Left renal pelvis (tissue), 4 donors: ENCODE measurements around the gene LYRM9. TPM values are rescaled to one million over a fixed set of nuclear protein-coding genes. Genes with fewer than 3 reads are reported as not detected.
"Not testable (repeated sequence)": the region's sequence is repeated elsewhere in the genome, so short reads cannot be mapped to it uniquely, and the experiment has no call there.

Source experiments
- DNase-seq, 4 donors: peaks; one replicate each; pipeline ENCODE4 v3.0.0-alpha.2; 2013; ENCODE audit warnings: low read depth in 4 of 4, low spot score in 3 of 4
- polyA plus RNA-seq, 4 donors: library from polyadenylated mRNA; unstranded; fragments of 120-200 nt; gene quantifications; one replicate each; pipeline ENCODE4 v1.2.1, GENCODE V29; 2013; ENCODE audit not compliant: insufficient read length in 4 of 4

LYRM9 gene
- polyA plus RNA-seq: 10 to 100 TPM; 17.5 to 32.0 (median 21.5) TPM

GRCh38 chr17:27892866-27893769 is at the start of gene LYRM9:
Gene LYRM9, minus strand, starts transcription at chr17:27893365. Its CDS starts 10,671 bp downstream, at chr17:27882694.
- DNase-seq: peak; percentile 50 to 78 (median 74)

- DNase-seq: no peak
Observed at GRCh38 chr17:27940503-27941428, 47.6 kb upstream of the LYRM9 start.

DNA sequence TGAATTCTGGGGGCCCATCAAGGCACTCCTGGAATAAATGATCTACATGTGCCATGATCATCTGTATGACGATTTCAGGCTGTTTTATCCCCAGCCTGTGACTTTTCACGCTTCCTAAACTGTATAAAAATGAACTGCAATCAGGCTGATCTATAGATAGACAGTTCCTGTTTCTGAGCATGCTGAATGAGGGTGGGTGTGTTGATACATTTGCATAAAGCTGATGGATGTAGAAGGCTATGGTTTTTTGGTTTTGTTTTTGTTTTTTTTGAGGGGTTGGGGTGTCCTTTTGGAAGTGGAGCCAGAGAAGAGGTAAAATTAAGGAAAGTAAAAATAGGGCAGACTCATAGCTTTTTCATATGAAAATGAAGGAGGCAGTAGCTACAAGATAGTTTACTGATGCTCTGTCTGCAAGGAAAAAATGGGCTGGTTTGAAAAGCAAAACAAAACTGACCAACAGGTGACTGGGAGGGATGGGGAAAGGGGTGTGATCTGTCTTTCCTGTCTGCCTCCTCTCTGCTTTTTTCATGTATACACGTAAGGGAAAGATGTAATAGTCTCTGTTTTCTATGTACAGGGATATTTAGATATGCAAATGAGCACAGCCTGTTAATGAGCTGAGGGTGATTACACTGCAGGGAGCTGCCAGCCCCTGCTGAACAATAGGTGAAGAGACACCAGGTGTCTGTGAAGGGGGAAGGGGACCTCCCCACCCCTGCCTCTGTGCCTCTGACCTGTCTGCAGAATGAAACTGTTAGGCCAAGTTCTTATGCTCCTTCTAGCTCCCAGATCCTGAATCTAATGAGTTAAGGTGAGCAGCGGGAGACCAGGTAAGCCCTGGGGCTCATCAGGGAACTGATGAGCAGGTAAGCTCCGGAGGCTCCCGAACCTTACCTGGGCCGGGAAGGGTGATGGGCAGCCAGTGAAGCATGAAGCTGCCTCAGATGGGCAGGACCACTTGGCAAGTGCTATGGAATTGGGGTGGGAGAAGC is 46.6 kb upstream of the LYRM9 start:
- DNase-seq: no peak

GRCh38 chr17:27938864-27939263 is 45.7 kb upstream of the LYRM9 start:
- no peak for DNase-seq

DNA sequence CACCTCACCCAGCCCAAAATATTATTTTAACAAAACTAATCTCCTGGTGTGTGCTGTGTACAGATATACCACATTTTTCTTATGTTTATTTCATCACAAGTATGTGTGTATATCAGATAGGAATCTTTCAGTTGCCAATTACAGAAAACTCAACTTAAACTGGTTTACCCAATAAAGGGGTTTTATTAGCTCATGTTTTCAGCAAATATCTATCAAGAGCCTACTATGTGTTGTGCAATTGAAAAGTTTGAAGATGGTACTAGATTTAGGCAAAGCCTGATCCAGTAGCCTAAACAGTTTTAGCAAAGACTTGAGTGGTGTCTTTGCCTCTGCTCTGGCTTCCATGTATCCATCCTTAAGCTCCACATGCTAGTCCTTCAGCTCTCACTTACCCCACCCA is 45.1 kb upstream of the LYRM9 start:
- DNase-seq: no peak

DNA sequence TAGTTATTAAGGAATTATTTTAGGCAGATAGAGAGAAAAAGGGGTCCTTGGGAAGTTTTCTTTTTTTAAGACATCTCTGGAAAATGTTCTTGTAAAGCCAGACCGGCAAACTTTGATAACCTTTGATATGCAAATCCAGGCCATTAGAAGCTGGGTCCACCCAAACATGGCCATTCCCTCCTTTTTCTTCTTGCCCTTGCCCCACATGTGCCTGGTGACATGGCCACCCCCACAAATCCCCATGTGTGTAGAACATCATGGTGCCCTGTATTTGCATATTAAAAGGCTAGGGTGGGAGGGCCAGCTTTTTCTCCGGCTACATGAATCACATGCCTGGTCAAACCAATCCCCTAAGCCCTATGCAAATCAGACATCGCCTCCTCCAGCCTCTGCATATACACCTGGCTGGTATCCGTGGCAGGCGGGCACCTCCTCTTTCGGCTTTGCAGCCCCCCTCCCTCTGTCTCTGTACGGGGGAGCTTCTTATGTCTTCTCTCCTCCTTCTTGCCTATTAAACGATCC is 43.9 kb upstream of the LYRM9 start:
- no peak for DNase-seq

- no peak for DNase-seq
Observed at GRCh38 chr17:27930000-27930399, 36.8 kb upstream of the LYRM9 start.

DNA sequence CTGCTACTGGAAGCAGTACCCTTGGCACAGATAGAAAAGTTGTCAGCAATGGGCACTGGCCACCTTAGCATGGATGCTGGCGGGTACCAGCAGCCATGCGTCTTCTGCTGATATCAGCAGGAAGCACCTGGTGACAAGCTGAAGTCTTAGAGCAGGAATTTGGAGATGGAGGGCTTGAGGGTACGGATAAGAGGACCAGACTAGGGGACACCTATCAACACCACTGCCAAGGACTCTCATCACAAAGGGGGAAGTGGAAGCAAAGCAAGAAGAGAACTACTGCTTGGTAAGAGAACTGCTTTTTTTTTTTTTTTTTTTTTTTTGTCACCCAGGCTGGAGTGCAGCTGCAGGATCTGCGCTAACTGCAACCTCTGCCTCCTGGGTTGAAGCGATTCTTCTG is 35.4 kb upstream of the LYRM9 start:
- no peak for DNase-seq

DNA sequence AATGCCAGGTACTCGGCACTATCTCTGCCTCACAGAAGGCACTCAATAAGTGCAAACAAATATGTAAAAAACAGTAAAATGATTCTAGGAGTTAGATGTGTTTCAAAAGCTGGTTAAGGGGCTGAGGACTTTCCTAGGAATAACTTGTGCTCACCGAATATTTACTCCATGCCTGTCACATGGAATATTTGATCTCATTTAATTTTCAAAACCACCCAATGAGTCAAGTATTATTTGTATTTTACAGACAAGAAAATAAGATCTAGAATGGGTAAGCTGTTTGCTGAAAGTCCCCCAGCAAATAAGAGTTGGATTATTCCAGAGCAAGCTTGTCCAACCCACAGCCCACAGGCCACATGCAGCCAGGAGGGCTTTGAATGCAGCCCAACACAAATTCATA is 34.6 kb upstream of the LYRM9 start:
- no peak for DNase-seq

- no peak for DNase-seq
Observed at GRCh38 chr17:27921599-27921998, 28.4 kb upstream of the LYRM9 start.

GRCh38 chr17:27921077-27921476 is 27.9 kb upstream of the LYRM9 start:
- no peak for DNase-seq

- DNase-seq: no peak
Observed at GRCh38 chr17:27920569-27920968, 27.4 kb upstream of the LYRM9 start.

DNA sequence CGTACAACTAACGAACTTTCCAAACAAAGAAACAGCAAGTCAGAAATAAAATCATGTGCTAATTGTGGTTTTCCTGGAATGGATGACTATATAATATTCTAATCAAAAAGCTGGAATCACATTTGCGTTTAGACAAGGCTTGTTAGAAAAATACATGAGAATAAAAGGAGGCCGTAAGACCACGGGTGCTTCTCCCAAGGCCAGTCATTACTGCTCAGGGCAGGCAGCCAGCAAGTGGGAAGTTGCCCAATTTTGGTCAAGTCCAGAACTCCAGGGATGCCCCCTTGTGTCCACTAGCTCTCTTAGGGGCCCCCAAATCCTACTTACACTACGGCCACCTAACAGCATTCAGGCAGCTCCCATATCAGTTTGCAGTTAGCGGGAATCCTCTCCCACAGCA is 25.9 kb upstream of the LYRM9 start:
- no peak for DNase-seq

DNA sequence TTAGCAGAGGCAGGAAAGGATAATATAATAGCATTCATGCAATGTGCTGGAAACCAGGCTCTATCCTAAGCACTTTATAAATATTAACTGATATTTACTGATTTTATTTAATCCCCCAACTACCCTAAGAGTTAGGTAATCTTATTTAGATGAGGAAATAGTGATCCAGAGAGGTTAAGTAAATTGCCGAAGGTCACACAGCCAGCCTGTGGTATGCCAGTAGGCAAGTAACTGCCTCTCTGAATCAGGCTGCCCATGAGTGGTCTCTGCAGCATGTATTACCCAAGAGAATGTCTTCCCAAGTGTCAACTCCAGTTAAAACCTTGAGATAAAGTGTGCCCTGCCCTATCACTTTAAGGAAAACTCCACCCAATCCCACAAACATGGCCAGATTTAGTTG is 25.3 kb upstream of the LYRM9 start:
- DNase-seq: no peak

- no peak for DNase-seq
Observed at GRCh38 chr17:27917000-27917399, 23.8 kb upstream of the LYRM9 start.

DNA sequence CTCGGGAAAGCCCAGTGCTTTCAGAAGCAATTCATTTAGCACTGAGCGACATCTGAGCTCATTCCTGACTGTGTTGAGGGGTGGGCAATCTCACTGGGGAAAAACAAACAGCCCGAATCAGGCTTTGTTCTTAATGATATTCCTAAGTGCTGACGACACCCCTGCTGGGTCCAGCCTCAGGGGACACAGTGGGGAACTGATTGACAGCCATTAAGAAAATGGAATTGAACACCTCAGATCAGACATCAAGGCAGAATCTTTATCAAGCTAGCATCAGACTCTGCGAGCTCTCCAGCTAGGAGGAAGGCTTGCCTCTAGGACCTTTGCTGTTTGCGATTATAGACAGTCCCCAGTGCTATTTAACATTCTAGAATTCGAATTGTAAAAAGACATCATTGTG is 22.5 kb upstream of the LYRM9 start:
- DNase-seq: no peak

- DNase-seq: no peak
Observed at GRCh38 chr17:27914382-27914781, 21.2 kb upstream of the LYRM9 start.

- DNase-seq: no peak
Observed at GRCh38 chr17:27912964-27913363, 19.8 kb upstream of the LYRM9 start.

DNA sequence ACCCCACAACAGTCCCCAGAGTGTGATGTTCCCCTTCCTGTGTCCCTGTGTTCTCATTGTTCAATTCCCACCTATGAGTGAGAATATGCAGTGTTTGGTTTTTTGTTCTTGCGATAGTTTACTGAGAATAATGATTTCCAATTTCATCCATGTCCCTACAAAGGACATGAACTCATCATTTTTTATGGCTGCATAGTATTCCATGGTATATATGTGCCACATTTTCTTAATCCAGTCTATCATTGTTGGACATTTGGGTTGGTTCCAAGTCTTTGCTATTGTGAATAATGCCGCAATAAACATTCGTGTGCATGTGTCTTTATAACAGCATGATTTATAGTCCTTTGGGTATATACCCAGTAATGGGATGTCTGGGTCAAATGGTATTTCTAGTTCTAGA is 19.1 kb upstream of the LYRM9 start:
- not testable (repeated sequence) for DNase-seq

DNA sequence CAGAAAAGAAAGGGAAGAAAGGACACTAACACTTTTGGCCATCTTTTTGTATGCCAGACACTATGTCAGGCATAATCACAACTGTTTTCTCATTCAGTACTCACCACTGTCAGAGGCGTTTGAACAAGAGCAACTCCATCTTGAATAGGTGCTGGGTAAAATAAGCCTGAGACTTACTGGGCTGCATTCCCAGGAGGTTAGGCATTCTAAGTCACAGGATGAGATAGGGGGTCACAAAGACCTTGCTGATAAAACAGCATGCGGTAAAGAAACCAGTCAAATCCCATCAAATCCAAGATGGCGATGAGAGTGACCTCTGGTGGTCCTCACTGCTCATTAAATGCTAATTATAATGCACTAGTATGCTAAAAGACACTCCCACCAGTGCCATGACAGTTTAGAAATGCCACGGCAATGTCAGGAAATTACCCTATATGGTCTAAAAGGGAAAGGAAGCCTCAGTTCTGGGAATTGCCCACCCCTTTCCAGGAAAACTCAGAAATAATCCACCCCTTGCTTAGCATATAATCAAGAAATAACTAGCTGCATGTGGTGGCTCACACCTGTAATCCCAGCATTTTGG is 14.9 kb upstream of the LYRM9 start:
- no peak for DNase-seq
